CD4-positive, CD25-positive, alpha-beta regulatory T cell (primary cell): ENCODE results near the gene SLC12A7. TPM values are rescaled to one million over a fixed set of nuclear protein-coding genes. Genes with fewer than 3 reads are reported as not detected.
"Not testable (repeated sequence)": the region's sequence is repeated elsewhere in the genome, so short reads cannot be mapped to it uniquely, and the experiment has no call there.

Experiments used
- ATAC-seq, 2 donors: fragments of 150-1000 bp; cut with Tn5 transposase; one replicate each; pipeline ENCODE4 v1.10.0; 2021; ENCODE audit warnings: low read depth in 2 of 2, moderate number of reproducible peaks in 2 of 2, moderate library complexity in 1 of 2
- DNase-seq, 3 donors: peaks; one replicate each; pipeline versions ENCODE4 v3.0.0 to v3.0.0-alpha.2; 2012 to 2022; ENCODE audit warnings: mixed read lengths in 1 of 3
- H3K27ac ChIP-seq: one replicate; pipeline ENCODE4 v1.7.0; 2013; ENCODE audit warnings: mild to moderate bottlenecking, low read length; ENCODE audit not compliant: insufficient read depth, poor library complexity, severe bottlenecking
- H3K27me3 ChIP-seq: one replicate; pipeline ENCODE4 v1.7.0; 2013; ENCODE audit warnings: low read length; ENCODE audit not compliant: control insufficient read depth, insufficient read depth
- H3K36me3 ChIP-seq: one replicate; pipeline ENCODE4 v1.7.0; 2013; ENCODE audit warnings: mild to moderate bottlenecking, low read length, moderate library complexity; ENCODE audit not compliant: control insufficient read depth, insufficient read depth
- H3K4me1 ChIP-seq: 2 replicates; pipeline ENCODE4 v1.7.0; 2013; ENCODE audit warnings: mild to moderate bottlenecking, low read length; ENCODE audit not compliant: insufficient read depth, control insufficient read depth, poor library complexity, severe bottlenecking
- H3K4me3 ChIP-seq: one replicate; pipeline ENCODE4 v1.7.0; 2013; ENCODE audit warnings: low read depth, mild to moderate bottlenecking, low read length, moderate library complexity
- H3K9me3 ChIP-seq, 2 experiments: 1 replicate in 1 of 2; 2 replicates in 1 of 2; pipeline ENCODE4 v1.7.0; 2013; ENCODE audit warnings: low read length in 2 of 2, mild to moderate bottlenecking in 1 of 2, moderate library complexity in 1 of 2; ENCODE audit not compliant: control insufficient read depth in 2 of 2
- H3K27ac Mint-ChIP-seq, 3 donors: one replicate each; pipeline ENCODE4 v1.8.0; 2020 to 2022; ENCODE audit warnings: mild to moderate bottlenecking in 3 of 3, mixed read lengths in 3 of 3, moderate library complexity in 2 of 3
- H3K27me3 Mint-ChIP-seq: one replicate; pipeline ENCODE4 v1.8.0; 2022; ENCODE audit warnings: mild to moderate bottlenecking, mixed read lengths
- H3K36me3 Mint-ChIP-seq: one replicate; pipeline ENCODE4 v1.8.0; 2020; ENCODE audit warnings: mixed read lengths
- H3K4me1 Mint-ChIP-seq, 4 donors: one replicate each; pipeline ENCODE4 v1.8.0; 2020 to 2022; ENCODE audit warnings: mixed read lengths in 4 of 4, mild to moderate bottlenecking in 1 of 4
- H3K4me3 Mint-ChIP-seq, 4 donors: one replicate each; pipeline ENCODE4 v1.8.0; 2020 to 2022; ENCODE audit warnings: mild to moderate bottlenecking in 4 of 4, mixed read lengths in 4 of 4, moderate library complexity in 3 of 4
- H3K9me3 Mint-ChIP-seq, 7 donors: one replicate each; pipeline ENCODE4 v1.8.0; 2020 to 2022; ENCODE audit warnings: mixed read lengths in 7 of 7, mild to moderate bottlenecking in 3 of 7, moderate library complexity in 2 of 7
- polyA plus RNA-seq, 4 donors: library from polyadenylated mRNA; unstranded; fragments of 300-500 nt; fragmentation: Illumina TruSeq; gene quantifications; one replicate each; pipeline ENCODE4 v1.2.3, GENCODE V29; 2021
- total RNA-seq: library from RNA; stranded (reverse); gene quantifications from one replicate; pipeline ENCODE4 v1.2.3, GENCODE V29; 2022

Gene SLC12A7
- total and polyA plus RNA-seq, 5 donors from 2014 or later = 2.2 to 16.0 (median 7.0) TPM

GRCh38 chr5:1026700-1027621, 84.9 kb downstream of the SLC12A7 start:
- Mint-ChIP-seq H3K27ac (no peak overlapping the region), H3K27me3 (no peaks in the 10 kb centered on the region), H3K9me3 (no peaks in the 10 kb centered on the region), H3K36me3 (no peaks in the 10 kb centered on the region), H3K4me1 (no peaks in the 10 kb centered on the region), H3K4me3 (no peak overlapping the region)
- Histone ChIP-seq H3K9me3 (no peaks in the 10 kb centered on the region), H3K27me3 (no peaks in the 10 kb centered on the region), H3K36me3 (no peaks in the 10 kb centered on the region), H3K4me3 (no peak overlapping the region), H3K27ac (no peak overlapping the region), H3K4me1 (no peaks in the 10 kb centered on the region)
- no peak for ATAC-seq
- DNase-seq = no peak

GRCh38 chr5:1021969-1022336, 89.9 kb downstream of the SLC12A7 start:
- not testable (repeated sequence) for H3K4me1 ChIP-seq, H3K36me3 Mint-ChIP-seq, H3K36me3 ChIP-seq, ATAC-seq, H3K4me3 ChIP-seq, H3K27ac ChIP-seq, H3K9me3 ChIP-seq, H3K9me3 Mint-ChIP-seq, H3K4me1 Mint-ChIP-seq, H3K27ac Mint-ChIP-seq, H3K4me3 Mint-ChIP-seq, DNase-seq, H3K27me3 Mint-ChIP-seq, H3K27me3 ChIP-seq

GRCh38 chr5:1021136-1021968, 90.5 kb downstream of the SLC12A7 start:
- DNase-seq (no peak), ATAC-seq (no peak)
- no peaks in the 10 kb centered on the region for H3K36me3 Mint-ChIP-seq
- Histone ChIP-seq H3K27ac (no peak overlapping the region), H3K9me3 (no peaks in the 10 kb centered on the region), H3K36me3 (no peaks in the 10 kb centered on the region), H3K27me3 (no peaks in the 10 kb centered on the region), H3K4me3 (no peak overlapping the region), H3K4me1 (no peaks in the 10 kb centered on the region)
- H3K27ac Mint-ChIP-seq = no peak overlapping the region
- no peaks in the 10 kb centered on the region for H3K27me3 Mint-ChIP-seq
- H3K9me3 Mint-ChIP-seq = no peaks in the 10 kb centered on the region
- H3K4me1 Mint-ChIP-seq = no peaks in the 10 kb centered on the region
- H3K4me3 Mint-ChIP-seq = no peak overlapping the region

- ATAC-seq (no peak), DNase-seq (no peak)
Observed at GRCh38 chr5:1020452-1020961, 91.4 kb downstream of the SLC12A7 start.

GRCh38 chr5:1019001-1019905, 92.6 kb downstream of the SLC12A7 start:
- Mint-ChIP-seq H3K27ac (no peak overlapping the region), H3K36me3 (no peaks in the 10 kb centered on the region), H3K27me3 (no peaks in the 10 kb centered on the region), H3K4me3 (no peak overlapping the region), H3K9me3 (no peaks in the 10 kb centered on the region), H3K4me1 (no peaks in the 10 kb centered on the region)
- no peaks in the 10 kb centered on the region for H3K27me3 ChIP-seq
- no peak overlapping the region for H3K27ac ChIP-seq
- no peak for ATAC-seq
- no peaks in the 10 kb centered on the region for H3K9me3 ChIP-seq
- H3K4me3 ChIP-seq = no peak overlapping the region
- DNase-seq = no peak
- H3K36me3 ChIP-seq = no peaks in the 10 kb centered on the region
- H3K4me1 ChIP-seq = no peaks in the 10 kb centered on the region

More at GRCh38 chr5:1020452-1020961, 91.4 kb downstream of the SLC12A7 start:
- Mint-ChIP-seq H3K36me3 (no peaks in the 10 kb centered on the region), H3K27me3 (no peaks in the 10 kb centered on the region), H3K4me1 (no peaks in the 10 kb centered on the region), H3K4me3 (no peak overlapping the region), H3K27ac (no peak overlapping the region), H3K9me3 (no peaks in the 10 kb centered on the region)
- H3K27ac ChIP-seq = no peak overlapping the region
- H3K27me3 ChIP-seq = no peaks in the 10 kb centered on the region
- no peaks in the 10 kb centered on the region for H3K9me3 ChIP-seq
- no peaks in the 10 kb centered on the region for H3K36me3 ChIP-seq
- no peaks in the 10 kb centered on the region for H3K4me1 ChIP-seq
- H3K4me3 ChIP-seq = no peak overlapping the region

DNA sequence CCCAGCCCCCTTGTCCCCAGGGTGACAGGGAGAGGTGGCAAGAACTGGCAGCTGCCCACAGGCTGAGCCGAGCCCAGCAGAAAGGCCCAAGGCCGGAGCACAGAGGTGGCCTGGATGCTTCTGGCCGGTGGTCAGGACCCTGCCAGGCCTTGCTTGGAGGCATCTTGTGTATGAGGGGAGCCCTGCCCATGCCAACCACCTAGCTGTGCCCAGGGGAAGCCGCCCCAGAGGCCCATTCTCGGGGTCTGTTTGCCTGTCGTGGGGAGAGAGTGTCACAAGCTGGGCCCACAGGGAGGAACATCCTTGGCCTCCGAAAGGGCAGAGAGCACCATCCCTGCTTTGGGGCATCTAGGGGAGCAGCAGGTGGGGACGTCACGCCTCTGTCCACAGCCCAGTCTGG, 93.3 kb downstream of the SLC12A7 start:
- Mint-ChIP-seq H3K36me3 (no peaks in the 10 kb centered on the region), H3K9me3 (no peaks in the 10 kb centered on the region), H3K4me3 (no peak overlapping the region), H3K27me3 (no peaks in the 10 kb centered on the region), H3K27ac (no peak overlapping the region), H3K4me1 (no peaks in the 10 kb centered on the region)
- Histone ChIP-seq H3K36me3 (no peaks in the 10 kb centered on the region), H3K27me3 (no peaks in the 10 kb centered on the region), H3K4me3 (no peak overlapping the region), H3K9me3 (no peaks in the 10 kb centered on the region), H3K4me1 (no peaks in the 10 kb centered on the region), H3K27ac (no peak overlapping the region)
- DNase-seq = no peak
- ATAC-seq = no peak

DNA sequence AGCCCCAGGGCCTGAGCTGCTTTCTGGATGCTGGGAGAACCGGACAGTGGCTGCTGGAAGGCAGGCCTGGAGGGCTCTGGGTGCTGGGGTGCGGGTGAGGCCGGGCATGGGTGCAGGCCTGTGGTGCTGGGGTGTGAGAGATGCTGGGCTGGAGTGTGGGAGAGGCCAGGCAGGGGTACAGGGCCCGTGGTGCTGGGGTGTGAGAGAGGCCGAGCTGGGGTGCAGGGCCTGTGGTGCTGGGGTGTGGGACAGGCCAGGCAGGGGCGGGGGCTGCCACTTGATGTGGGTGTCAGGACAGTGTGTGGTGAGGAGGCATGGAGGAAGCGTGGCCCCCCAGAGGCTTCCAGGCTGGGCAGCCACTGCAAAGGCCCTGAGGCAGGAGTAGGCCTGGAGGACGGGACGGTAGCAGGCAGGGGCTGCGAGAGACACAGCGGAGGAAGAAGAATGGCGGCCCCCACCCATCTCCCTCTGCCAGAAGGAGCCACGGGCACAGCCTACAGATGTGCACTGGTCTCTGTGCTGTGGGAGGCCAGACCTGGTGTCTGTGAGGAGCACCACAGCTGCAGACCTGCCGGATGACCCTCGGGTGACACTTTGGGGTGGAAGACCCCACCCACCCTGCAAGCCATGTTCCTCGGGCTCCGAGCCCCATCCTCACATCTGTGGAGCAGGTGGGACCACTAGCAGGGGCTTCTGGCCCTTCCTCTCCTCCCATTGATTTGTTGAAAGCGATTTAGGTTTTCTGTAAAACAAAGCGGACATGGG, 94.0 kb downstream of the SLC12A7 start:
- no peaks in the 10 kb centered on the region for H3K36me3 Mint-ChIP-seq
- no peak overlapping the region for H3K4me3 Mint-ChIP-seq
- Histone ChIP-seq H3K4me1 (no peaks in the 10 kb centered on the region), H3K27me3 (no peaks in the 10 kb centered on the region), H3K36me3 (no peaks in the 10 kb centered on the region), H3K9me3 (no peaks in the 10 kb centered on the region), H3K27ac (no peak overlapping the region), H3K4me3 (no peak overlapping the region)
- H3K4me1 Mint-ChIP-seq = no peaks in the 10 kb centered on the region
- no peak overlapping the region for H3K27ac Mint-ChIP-seq
- no peak for ATAC-seq
- no peak for DNase-seq
- peaks cover 3% of the 10 kb centered on the region for H3K27me3 Mint-ChIP-seq
- no peaks in the 10 kb centered on the region for H3K9me3 Mint-ChIP-seq
